ENCODE measurements around the gene BAZ1B.

DNA sequence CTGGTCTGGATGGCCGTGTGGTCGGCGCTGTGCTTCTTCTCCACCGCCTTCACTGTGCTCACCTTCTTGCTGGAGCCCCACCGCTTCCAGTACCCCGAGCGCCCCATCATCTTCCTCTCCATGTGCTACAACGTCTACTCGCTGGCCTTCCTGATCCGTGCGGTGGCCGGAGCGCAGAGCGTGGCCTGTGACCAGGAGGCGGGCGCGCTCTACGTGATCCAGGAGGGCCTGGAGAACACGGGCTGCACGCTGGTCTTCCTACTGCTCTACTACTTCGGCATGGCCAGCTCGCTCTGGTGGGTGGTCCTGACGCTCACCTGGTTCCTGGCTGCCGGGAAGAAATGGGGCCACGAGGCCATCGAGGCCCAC lies 87.4 kb downstream of the BAZ1B start:
- TF ChIP-seq, protein P1, sequence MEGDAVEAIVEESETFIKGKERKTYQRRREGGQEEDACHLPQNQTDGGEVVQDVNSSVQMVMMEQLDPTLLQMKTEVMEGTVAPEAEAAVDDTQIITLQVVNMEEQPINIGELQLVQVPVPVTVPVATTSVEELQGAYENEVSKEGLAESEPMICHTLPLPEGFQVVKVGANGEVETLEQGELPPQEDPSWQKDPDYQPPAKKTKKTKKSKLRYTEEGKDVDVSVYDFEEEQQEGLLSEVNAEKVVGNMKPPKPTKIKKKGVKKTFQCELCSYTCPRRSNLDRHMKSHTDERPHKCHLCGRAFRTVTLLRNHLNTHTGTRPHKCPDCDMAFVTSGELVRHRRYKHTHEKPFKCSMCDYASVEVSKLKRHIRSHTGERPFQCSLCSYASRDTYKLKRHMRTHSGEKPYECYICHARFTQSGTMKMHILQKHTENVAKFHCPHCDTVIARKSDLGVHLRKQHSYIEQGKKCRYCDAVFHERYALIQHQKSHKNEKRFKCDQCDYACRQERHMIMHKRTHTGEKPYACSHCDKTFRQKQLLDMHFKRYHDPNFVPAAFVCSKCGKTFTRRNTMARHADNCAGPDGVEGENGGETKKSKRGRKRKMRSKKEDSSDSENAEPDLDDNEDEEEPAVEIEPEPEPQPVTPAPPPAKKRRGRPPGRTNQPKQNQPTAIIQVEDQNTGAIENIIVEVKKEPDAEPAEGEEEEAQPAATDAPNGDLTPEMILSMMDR (IDR thresholded peaks at IDR 0.05), result no peak
- TF ChIP-seq, protein P2, sequence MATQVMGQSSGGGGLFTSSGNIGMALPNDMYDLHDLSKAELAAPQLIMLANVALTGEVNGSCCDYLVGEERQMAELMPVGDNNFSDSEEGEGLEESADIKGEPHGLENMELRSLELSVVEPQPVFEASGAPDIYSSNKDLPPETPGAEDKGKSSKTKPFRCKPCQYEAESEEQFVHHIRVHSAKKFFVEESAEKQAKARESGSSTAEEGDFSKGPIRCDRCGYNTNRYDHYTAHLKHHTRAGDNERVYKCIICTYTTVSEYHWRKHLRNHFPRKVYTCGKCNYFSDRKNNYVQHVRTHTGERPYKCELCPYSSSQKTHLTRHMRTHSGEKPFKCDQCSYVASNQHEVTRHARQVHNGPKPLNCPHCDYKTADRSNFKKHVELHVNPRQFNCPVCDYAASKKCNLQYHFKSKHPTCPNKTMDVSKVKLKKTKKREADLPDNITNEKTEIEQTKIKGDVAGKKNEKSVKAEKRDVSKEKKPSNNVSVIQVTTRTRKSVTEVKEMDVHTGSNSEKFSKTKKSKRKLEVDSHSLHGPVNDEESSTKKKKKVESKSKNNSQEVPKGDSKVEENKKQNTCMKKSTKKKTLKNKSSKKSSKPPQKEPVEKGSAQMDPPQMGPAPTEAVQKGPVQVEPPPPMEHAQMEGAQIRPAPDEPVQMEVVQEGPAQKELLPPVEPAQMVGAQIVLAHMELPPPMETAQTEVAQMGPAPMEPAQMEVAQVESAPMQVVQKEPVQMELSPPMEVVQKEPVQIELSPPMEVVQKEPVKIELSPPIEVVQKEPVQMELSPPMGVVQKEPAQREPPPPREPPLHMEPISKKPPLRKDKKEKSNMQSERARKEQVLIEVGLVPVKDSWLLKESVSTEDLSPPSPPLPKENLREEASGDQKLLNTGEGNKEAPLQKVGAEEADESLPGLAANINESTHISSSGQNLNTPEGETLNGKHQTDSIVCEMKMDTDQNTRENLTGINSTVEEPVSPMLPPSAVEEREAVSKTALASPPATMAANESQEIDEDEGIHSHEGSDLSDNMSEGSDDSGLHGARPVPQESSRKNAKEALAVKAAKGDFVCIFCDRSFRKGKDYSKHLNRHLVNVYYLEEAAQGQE (IDR thresholded peaks at IDR 0.05; ENCODE audit: insufficient read depth in 1 of 2, low read depth in 2 of 2, low read length in 1 of 2), result no peak
- TF ChIP-seq POLR2AphosphoS5 (IDR thresholded peaks at IDR 0.05; ENCODE audit: low read depth, low read length), result no peak
